Subcutaneous adipose tissue (tissue), 4 donors: ENCODE measurements around the gene DLK2. TPM values are rescaled to one million over a fixed set of nuclear protein-coding genes. Genes with fewer than 3 reads are reported as not detected.

Experiments
- CTCF ChIP-seq: fragments of 450-650 bp; IDR thresholded peaks from one replicate; pipeline ENCODE4 v1.5.1; 2016; ENCODE audit warnings: low read depth, mild to moderate bottlenecking, control low read depth, antibody characterized with exemption, moderate library complexity
- total RNA-seq, 4 donors: library from RNA; depleted of rRNA; stranded (reverse); fragments of >200 nt; gene quantifications; one replicate each; pipeline ENCODE4 v1.1.0, GENCODE V29; 2016

Gene DLK2
- total RNA-seq, 4 donors from 2014 or later: not detected

- no peak for TF ChIP-seq CTCF
These were observed 36.7 kb upstream of the DLK2 start for GRCh38 chr6:43491750-43492661.

DNA sequence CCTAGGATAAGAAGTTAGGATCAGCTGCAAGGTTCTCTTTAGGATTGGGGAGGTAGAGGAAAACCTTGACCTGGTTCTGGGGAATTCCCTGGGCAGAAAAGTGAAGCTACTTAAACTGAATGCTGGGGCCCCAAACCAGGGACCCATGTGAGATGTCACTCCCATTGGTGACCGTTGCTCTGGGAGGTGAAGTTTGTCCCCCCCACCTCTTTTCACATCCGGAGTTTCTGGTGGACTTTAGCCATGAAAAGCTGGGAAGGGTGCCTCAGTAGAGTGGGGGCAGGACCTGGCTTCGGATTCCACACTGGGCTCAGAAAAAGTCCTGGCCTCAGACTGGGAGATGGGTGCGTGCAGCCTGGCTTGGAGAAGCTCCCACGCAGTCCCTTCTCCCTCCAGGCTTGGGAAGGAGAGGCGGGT is 35.2 kb upstream of the DLK2 start:
- TF ChIP-seq CTCF: no peak

DNA sequence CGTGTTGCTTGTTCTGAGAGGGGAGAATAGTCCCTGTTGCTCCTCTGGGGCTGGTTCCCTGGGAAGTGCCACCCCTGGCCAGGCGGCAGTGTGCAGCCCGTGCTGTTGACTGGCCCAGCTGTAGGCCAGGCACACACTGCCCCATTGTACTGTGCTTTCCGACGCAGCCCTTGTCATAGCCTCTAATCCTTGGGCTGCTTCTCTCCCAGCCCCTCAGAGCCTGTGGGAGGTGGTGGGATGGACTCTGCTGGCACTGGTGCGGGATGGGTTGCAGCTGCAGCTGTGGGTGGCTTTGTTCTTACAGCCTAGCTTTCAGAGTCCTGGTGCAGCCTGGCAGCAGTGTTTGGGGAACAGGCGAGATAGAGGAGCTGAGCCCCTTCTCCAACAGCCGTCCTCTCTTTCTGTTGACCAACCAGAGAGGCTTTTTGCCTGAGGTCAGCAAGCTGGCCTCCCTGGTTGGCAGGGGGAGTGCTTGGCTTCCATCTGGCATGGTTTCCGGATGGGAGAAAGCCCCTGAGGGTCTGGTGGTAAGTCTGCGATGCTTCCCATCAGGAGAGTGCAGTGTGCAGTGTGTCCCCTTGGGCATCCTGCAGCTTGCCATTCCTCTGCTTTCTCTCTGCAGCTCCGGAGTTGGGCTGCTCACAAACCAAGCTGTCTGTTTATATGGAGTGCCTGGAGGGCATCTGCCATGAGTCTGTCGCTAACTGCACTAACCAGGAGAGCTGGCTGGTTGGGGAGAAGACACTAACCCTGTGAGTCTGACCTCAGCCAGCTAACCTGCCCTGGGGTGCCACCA is 34.1 kb upstream of the DLK2 start:
- no peak for TF ChIP-seq CTCF

DNA sequence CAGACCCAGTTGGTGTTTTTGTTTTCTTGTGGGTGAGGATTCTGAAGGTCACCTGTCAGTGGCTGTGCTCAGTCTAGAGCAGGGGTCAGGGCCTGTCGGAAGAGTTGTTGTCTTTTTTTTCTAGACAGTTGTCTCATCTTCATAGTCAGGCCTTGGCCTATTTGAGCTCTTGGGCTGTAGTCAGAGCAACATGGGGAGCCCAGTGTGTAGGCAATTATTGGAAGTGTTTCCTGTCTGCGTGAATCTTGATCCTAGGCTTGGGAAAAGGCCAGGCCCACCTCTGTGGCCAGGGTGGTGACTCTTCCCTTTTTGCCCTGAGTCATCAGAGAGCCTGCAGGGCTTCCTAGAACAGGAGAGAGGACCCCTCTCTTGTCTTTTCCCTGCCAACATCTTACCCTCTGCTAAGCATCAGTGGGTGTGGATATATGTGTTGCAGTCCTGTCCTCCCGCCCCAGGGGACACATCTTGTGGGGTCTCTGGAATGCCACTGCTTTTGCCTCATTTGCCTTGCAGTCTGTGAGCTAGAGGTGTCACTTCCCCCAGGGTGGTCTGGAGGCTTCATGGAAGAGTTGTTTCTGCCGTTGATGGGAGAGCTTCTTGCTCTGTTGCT is 33.4 kb upstream of the DLK2 start:
- TF ChIP-seq CTCF: no peak

- no peak for TF ChIP-seq CTCF
These were observed 26.4 kb upstream of the DLK2 start for GRCh38 chr6:43481591-43482236.

DNA sequence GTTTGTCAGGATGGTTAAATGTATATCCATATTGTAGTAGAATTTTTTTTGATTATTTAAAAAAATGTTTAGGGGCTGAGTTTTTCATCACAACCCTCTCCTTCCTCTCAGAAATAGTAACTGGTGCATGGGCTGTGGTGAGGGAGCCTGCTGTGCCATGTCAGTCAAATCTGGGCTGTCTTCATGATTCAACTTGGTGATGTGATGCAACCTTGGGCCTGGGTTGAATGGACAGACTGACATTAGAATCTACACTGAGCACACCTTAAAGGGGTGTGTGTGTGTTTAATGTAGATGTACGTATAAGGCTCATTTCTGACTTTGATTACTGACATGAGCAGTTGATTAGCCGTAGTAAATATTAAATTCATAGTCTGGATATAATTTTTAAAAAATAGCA is 25.7 kb upstream of the DLK2 start:
- TF ChIP-seq CTCF: no peak

- TF ChIP-seq CTCF: no peak
These were observed 22.6 kb upstream of the DLK2 start for GRCh38 chr6:43478008-43478372.
